Retina (tissue), 1 donor: ENCODE measurements around the gene SLC6A2.
"Not testable (repeated sequence)": the region's sequence is repeated elsewhere in the genome, so short reads cannot be mapped to it uniquely, and the experiment has no call there.

Source experiments
- DNase-seq: peaks from one replicate; pipeline ENCODE4 v3.0.0-alpha.2; 2016

Gene SLC6A2

GRCh38 chr16:55725055-55725777 lies 69.4 kb downstream of the SLC6A2 start:
- DNase-seq = no peak

- no peak for DNase-seq
Measured at GRCh38 chr16:55728797-55729196, 73.0 kb downstream of the SLC6A2 start.

GRCh38 chr16:55730115-55730514 lies 74.3 kb downstream of the SLC6A2 start:
- DNase-seq = no peak

- DNase-seq = no peak
Measured at GRCh38 chr16:55732496-55732895, 76.7 kb downstream of the SLC6A2 start.

GRCh38 chr16:55734665-55735064 lies 78.9 kb downstream of the SLC6A2 start:
- no peak for DNase-seq

- no peak for DNase-seq
Measured at GRCh38 chr16:55735120-55735781, 79.5 kb downstream of the SLC6A2 start.

- no peak for DNase-seq
Measured at GRCh38 chr16:55736671-55737070, 80.9 kb downstream of the SLC6A2 start.

GRCh38 chr16:55737318-55737717 lies 81.5 kb downstream of the SLC6A2 start:
- no peak for DNase-seq

GRCh38 chr16:55737966-55738365 lies 82.2 kb downstream of the SLC6A2 start:
- DNase-seq = no peak

GRCh38 chr16:55746081-55746480 lies 90.3 kb downstream of the SLC6A2 start:
- no peak for DNase-seq

- no peak for DNase-seq
Measured at GRCh38 chr16:55747785-55748184, 92.0 kb downstream of the SLC6A2 start.

- not testable (repeated sequence) for DNase-seq
Measured at GRCh38 chr16:55752465-55753144, 96.8 kb downstream of the SLC6A2 start.

GRCh38 chr16:55753145-55753631 lies 97.4 kb downstream of the SLC6A2 start:
- not testable (repeated sequence) for DNase-seq
